HT1080 (cell line): ENCODE data around the gene ZNF90. TPM values are rescaled to one million over a fixed set of nuclear protein-coding genes. Genes with fewer than 3 reads are reported as not detected.
A peak's percentile ranks its signal among the peaks of the same experiment; 100 is the strongest.
"Not testable (repeated sequence)": the region's sequence is repeated elsewhere in the genome, so short reads cannot be mapped to it uniquely, and the experiment has no call there.

Experiments
- DNase-seq: peaks from one replicate; pipeline ENCODE4 v3.0.0-alpha.2; 2015; ENCODE audit warnings: low read depth
- small RNA-seq: library from RNA; depleted of rRNA; stranded (forward); fragments of <200 nt; gene quantifications from one replicate; pipeline ENCODE3, GENCODE V24; 2014
- total RNA-seq: library from RNA; depleted of rRNA; stranded (reverse); fragments of >200 nt; shearing (Covaris generic); gene quantifications from 2 replicates; pipeline ENCODE4 v1.2.3, GENCODE V29; 2014; rRNA removed

Gene ZNF90
- total RNA-seq, 1 experiment from 2014 or later = not detected

DNA sequence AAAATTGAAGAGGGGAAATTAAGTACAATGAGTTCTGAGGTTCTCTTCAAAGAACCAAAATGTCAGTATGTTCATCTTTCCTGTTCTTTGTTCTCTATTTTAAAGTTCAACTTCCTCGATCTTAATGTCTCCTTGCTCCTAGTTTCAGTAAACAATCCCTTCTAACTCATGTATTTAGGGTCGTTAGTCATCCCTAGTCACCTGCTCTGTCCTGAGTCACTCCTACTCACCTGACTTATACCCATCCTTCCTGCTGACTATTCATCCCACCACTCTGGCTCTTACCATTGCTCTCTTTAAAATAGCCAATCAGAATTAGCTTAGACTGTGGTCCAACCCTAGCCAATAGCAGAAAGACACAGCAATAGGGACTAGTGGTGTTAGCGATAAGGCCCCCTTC lies 24.3 kb downstream of the ZNF90 start:
- no peak for DNase-seq

DNA sequence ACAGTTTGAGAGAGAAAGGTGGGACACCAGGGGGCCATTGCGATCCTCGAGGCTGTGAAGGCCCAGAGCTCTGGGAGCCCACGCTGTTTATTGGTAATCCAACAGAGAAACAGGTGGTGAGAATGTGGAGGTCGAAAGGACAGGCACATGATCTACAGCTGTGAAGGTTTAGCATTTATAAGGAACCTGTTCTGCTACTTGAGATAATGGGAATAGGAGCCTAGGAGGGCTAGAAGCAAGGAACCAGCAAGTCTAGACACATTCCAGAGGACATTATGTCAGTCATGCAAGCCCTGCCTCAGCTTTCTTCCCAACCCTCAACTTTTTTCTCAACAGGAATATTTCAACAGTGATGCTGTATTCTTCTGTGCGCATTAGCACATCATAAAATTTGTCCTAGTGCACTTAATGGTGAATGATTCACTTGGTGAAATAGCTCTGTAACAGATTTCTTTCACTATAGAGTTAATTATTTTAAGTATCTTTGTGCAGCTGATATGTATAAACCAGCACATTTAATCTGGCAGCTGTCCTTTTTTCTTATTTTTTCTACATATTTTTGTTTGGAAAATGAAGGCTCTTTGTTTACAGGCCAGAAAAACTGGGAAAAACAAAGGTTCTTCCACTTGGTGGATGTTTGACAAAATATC lies 25.4 kb downstream of the ZNF90 start:
- DNase-seq = no peak

- DNase-seq = no peak
These were observed 29.5 kb downstream of the ZNF90 start for GRCh38 chr19:20107301-20107700.

DNA sequence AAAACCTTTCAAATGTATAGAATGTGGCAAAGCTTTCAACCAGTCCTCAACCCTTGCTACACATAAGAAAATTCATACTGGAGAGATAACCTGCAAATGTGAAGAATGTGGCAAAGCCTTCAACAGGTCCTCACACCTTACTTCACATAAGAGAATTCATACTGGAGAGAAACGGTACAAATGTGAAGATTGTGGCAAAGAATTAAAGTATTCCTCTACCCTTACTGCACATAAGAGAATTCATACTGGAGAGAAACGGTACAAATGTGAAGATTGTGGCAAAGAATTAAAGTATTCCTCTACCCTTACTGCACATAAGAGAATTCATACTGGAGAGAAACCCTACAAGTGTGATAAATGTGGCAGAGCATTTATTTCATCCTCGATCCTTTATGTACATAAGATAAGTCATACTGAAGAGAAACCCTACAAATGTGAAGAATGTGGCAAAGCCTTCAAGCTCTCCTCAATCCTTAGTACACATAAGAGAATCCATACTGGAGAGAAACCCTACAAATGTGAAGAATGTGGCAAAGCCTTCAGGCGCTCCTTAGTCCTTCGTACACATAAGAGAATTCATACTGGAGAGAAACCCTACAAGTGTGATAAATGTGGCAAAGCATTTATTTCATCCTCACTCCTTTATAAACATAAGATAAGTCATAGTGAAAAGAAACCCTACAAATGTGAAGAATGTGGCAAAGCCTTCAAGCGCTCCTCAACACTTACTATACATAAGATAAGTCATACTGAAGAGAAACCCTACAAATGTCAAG lies 40.5 kb downstream of the ZNF90 start:
- not testable (repeated sequence) for DNase-seq

GRCh38 chr19:20124879-20125278 lies 47.1 kb downstream of the ZNF90 start:
- DNase-seq = no peak

DNA sequence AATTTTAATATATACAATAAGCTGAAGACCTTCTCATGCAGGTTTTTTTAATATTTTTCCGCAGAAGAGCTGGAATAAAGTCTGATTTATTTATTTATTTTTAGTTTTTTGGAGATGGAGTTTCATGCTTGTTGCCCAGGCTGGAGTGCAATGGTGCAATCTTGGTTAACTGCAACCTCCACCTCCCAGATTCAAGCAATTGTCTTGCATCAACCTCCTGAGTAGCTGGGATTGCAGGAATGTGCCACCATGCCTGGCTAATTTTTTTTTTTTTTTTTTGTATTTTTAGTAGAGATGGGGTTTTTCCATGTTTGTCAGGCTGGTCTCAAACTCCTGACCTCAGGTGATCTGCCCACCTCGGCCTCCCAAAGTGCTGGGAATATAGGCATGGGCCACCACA lies 55.1 kb downstream of the ZNF90 start:
- DNase-seq = not testable (repeated sequence)

DNA sequence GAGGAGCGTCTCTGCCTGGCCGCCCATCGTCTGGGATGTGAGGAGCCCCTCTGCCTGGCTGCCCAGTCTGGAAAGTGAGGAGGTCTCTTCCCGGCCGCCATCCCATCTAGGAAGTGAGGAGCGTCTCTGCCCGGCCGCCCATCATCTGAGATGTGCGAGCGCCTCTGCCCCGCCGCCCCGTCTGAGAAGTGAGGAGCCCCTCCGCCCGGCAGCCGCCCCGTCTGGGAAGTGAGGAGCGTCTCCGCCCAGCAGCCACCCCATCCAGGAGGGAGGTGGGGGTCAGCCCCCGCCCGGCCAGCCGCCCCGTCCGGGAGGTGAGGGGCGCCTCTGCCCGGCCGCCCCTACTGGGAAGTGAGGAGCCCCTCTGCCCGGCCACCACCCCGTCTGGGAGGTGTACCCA lies 59.9 kb downstream of the ZNF90 start:
- DNase-seq = not testable (repeated sequence)

- no peak for DNase-seq
These were observed 73.9 kb downstream of the ZNF90 start for GRCh38 chr19:20151617-20152145.

- not testable (repeated sequence) for DNase-seq
These were observed 74.7 kb downstream of the ZNF90 start for GRCh38 chr19:20152506-20152905.

GRCh38 chr19:20153281-20153680 lies 75.5 kb downstream of the ZNF90 start:
- no peak for DNase-seq

GRCh38 chr19:20154636-20155035 lies 76.8 kb downstream of the ZNF90 start:
- DNase-seq = no peak

DNA sequence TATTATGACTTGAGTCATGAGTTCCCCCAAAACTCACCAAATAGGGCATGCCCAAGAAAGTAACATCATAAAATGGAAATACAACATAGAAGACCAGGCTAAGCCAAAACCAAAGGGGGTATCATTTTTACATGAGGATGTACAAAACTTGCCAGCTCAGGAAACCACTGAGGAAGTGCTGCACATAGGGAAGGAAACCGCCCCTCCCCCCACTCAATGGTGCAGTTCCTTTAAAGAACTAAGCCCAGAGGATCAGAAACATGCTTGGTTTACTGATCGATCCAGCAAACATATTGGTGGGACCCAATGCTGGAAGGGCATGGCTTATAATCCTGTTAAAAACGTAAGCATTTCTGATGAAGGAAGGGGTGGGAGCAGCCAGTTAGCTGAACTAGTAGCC lies 85.0 kb downstream of the ZNF90 start:
- no peak for DNase-seq

GRCh38 chr19:20164456-20164855 lies 86.7 kb downstream of the ZNF90 start:
- no peak for DNase-seq

DNA sequence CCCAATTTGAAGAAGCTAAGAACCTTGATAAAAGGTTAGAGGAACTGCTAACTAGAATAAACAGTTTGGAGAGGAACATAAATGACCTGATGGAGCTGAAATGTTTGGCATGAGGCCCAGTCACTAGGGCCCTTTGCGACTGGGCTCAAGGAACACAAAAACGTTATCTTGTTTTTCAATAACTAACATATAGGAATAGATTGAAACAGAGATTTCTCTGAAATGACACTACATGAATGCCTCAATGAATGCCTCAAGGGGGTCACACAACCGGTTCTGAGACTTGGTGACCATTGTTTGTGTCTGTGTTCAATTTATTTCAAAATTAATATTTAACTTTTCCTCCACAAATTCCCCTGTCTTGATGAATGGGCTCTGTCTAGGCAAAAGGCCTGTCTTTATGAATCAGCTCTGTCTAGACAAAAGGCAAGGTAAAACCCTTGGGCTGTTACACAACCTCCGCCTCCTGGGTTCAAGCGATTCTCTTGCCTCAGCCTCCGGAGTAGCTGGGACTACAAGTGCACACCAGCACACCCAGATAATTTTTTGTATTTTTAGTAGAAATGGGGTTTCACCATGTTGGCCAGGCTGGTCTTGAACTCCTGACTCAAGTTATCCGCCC lies 88.3 kb downstream of the ZNF90 start:
- DNase-seq = no peak

- DNase-seq = peak; percentile 73
These were observed 89.3 kb downstream of the ZNF90 start, which contains the start of gene ZNF486 for GRCh38 chr19:20167020-20167644. Gene ZNF486 (plus strand): TSS chr19:20167214. CDS start chr19:20167331, 117 bp downstream.

GRCh38 chr19:20167651-20168122 lies 89.9 kb downstream of the ZNF90 start:
- peak; percentile 10 for DNase-seq

Small RNAs within 50 kb of the gene (small RNA-seq; reads per million reads assigned to genes)
- gene AC006539.3 = not detected

Other genes with a start within 250 kb of the ZNF90 start
- not detected in 2 replicates for gene ZNF253, start 212.1 kb upstream of the ZNF90 start, total RNA-seq
- gene ZNF93, start 177.1 kb upstream of the ZNF90 start, total RNA-seq = 0.05 and 0.10 TPM in 2 replicates
- not detected in 2 replicates for gene ZNF682, start 38.5 kb upstream of the ZNF90 start, total RNA-seq
- 1.2 and 1.5 TPM in 2 replicates for gene ZNF486, start 89.2 kb downstream of the ZNF90 start, total RNA-seq